ENCODE data around the gene SLC25A14.
"Not testable (repeated sequence)": the region's sequence is repeated elsewhere in the genome, so short reads cannot be mapped to it uniquely, and the experiment has no call there.

The SLC25A14 gene

GRCh38 chrX:130304587-130305368, 34.9 kb upstream of the SLC25A14 start:
- Histone ChIP-seq H3K23ac (ENCODE audit: low read depth, low read length, poor library complexity) (no peak overlapping the region), H4K91ac (ENCODE audit: low read depth, low read length, poor library complexity) (no peak overlapping the region), H3K18ac (ENCODE audit: low read length) (no peak overlapping the region), H3K4me3 (ENCODE audit: low read length in 2 of 2) (no peak overlapping the region), H2BK12ac (ENCODE audit: low read length) (no peak overlapping the region), H2BK5ac (ENCODE audit: low read length) (no peak overlapping the region), H3K4me2 (ENCODE audit: insufficient read depth, low read length, poor library complexity, severe bottlenecking) (no peak overlapping the region), H3K4me1 (ENCODE audit: control insufficient read depth in 2 of 2, insufficient read depth in 1 of 2, low read depth in 1 of 2, low read length in 2 of 2) (no peaks in the 10 kb centered on the region), H2AFZ (ENCODE audit: low read length) (no peak overlapping the region), H3K27me3 (ENCODE audit: control insufficient read depth in 3 of 3, insufficient read depth in 3 of 3, low read depth in 1 of 3, low read length in 3 of 3) (no peaks in the 10 kb centered on the region), H2BK15ac (ENCODE audit: low read length) (no peak overlapping the region), H3K9ac (ENCODE audit: low read depth, low read length, poor library complexity) (no peak overlapping the region), H3K9me3 (replicated peaks in 1 of 2; ENCODE audit: control insufficient read depth in 2 of 2, insufficient read depth in 1 of 2, low read depth in 1 of 2, low read length in 2 of 2) (no peaks in the 10 kb centered on the region), H3K27ac (replicated peaks; ENCODE audit: low read length) (no peak overlapping the region), H3K36me3 (replicated peaks in 1 of 2; ENCODE audit: control insufficient read depth in 2 of 2, insufficient read depth in 2 of 2, low read length in 2 of 2) (no peaks in the 10 kb centered on the region), H3K79me1 (ENCODE audit: low read depth, low read length) (no peaks in the 10 kb centered on the region), H2AK5ac (ENCODE audit: low read depth, low read length) (no peak overlapping the region), H4K8ac (ENCODE audit: low read depth, low read length) (no peak overlapping the region), H2BK120ac (ENCODE audit: low read depth, low read length) (no peak overlapping the region), H3K4ac (ENCODE audit: low read length) (no peak overlapping the region), H3K14ac (ENCODE audit: low read length) (no peak overlapping the region)
- DNase-seq (ENCODE audit: low spot score), result no peak
- WGBS, 2 donors (ENCODE audit: extremely low coverage in 2 of 2, insufficient read length in 2 of 2, insufficient replicate concordance in 1 of 2), result no CpG with 5 or more reads among the region's 5 CpGs

- H3K14ac ChIP-seq (ENCODE audit: low read length), result not testable (repeated sequence)
- no CpG with 5 or more reads among the region's 3 CpGs for WGBS, 2 donors (ENCODE audit: extremely low coverage in 2 of 2, insufficient read length in 2 of 2, insufficient replicate concordance in 1 of 2)
These were observed 19.8 kb upstream of the SLC25A14 start for GRCh38 chrX:130319886-130320285.

GRCh38 chrX:130321550-130321949, 18.2 kb upstream of the SLC25A14 start:
- no peak overlapping the region for H4K8ac ChIP-seq (ENCODE audit: low read depth, low read length)
- H3K36me3 ChIP-seq (replicated peaks in 1 of 2; ENCODE audit: control insufficient read depth in 2 of 2, insufficient read depth in 2 of 2, low read length in 2 of 2), result no peaks in the 10 kb centered on the region
- H3K14ac ChIP-seq (ENCODE audit: low read length), result no peak overlapping the region
- H2AFZ ChIP-seq (ENCODE audit: low read length), result no peak overlapping the region
- H2BK15ac ChIP-seq (ENCODE audit: low read length), result no peak overlapping the region
- H2BK5ac ChIP-seq (ENCODE audit: low read length), result no peak overlapping the region
- no peaks in the 10 kb centered on the region for H3K79me1 ChIP-seq (ENCODE audit: low read depth, low read length)
- H3K9me3 ChIP-seq (replicated peaks in 1 of 2; ENCODE audit: control insufficient read depth in 2 of 2, insufficient read depth in 1 of 2, low read depth in 1 of 2, low read length in 2 of 2), result no peaks in the 10 kb centered on the region
- H3K4me3 ChIP-seq (ENCODE audit: low read length in 2 of 2), result no peak overlapping the region
- H3K4ac ChIP-seq (ENCODE audit: low read length), result no peak overlapping the region
- no peaks in the 10 kb centered on the region for H3K4me1 ChIP-seq (ENCODE audit: control insufficient read depth in 2 of 2, insufficient read depth in 1 of 2, low read depth in 1 of 2, low read length in 2 of 2)
- no peak for DNase-seq (ENCODE audit: low spot score)
- no CpG with 5 or more reads among the region's 2 CpGs for whole genome bisulfite sequencing, 2 donors (ENCODE audit: extremely low coverage in 2 of 2, insufficient read length in 2 of 2, insufficient replicate concordance in 1 of 2)
- no peak overlapping the region for H3K18ac ChIP-seq (ENCODE audit: low read length)
- no peak overlapping the region for H2BK120ac ChIP-seq (ENCODE audit: low read depth, low read length)
- no peak overlapping the region for H3K4me2 ChIP-seq (ENCODE audit: insufficient read depth, low read length, poor library complexity, severe bottlenecking)
- H4K91ac ChIP-seq (ENCODE audit: low read depth, low read length, poor library complexity), result no peak overlapping the region
- no peak overlapping the region for H3K9ac ChIP-seq (ENCODE audit: low read depth, low read length, poor library complexity)
- H2AK5ac ChIP-seq (ENCODE audit: low read depth, low read length), result no peak overlapping the region
- H3K23ac ChIP-seq (ENCODE audit: low read depth, low read length, poor library complexity), result no peak overlapping the region
- no peak overlapping the region for H3K27ac ChIP-seq (replicated peaks; ENCODE audit: low read length)
- no peak overlapping the region for H2BK12ac ChIP-seq (ENCODE audit: low read length)
- peaks cover 0 to 4% (median 0%) of the 10 kb centered on the region in 3 experiments for H3K27me3 ChIP-seq (ENCODE audit: control insufficient read depth in 3 of 3, insufficient read depth in 3 of 3, low read depth in 1 of 3, low read length in 3 of 3)

More at GRCh38 chrX:130319886-130320285, 19.8 kb upstream of the SLC25A14 start:
- not testable (repeated sequence) for H2AFZ ChIP-seq (ENCODE audit: low read length); H3K4ac ChIP-seq (ENCODE audit: low read length); H2BK120ac ChIP-seq (ENCODE audit: low read depth, low read length); H2BK15ac ChIP-seq (ENCODE audit: low read length); H3K4me2 ChIP-seq (ENCODE audit: insufficient read depth, low read length, poor library complexity, severe bottlenecking); H4K91ac ChIP-seq (ENCODE audit: low read depth, low read length, poor library complexity); H3K4me3 ChIP-seq (ENCODE audit: low read length in 2 of 2); H3K9me3 ChIP-seq (replicated peaks in 1 of 2; ENCODE audit: control insufficient read depth in 2 of 2, insufficient read depth in 1 of 2, low read depth in 1 of 2, low read length in 2 of 2); H3K36me3 ChIP-seq (replicated peaks in 1 of 2; ENCODE audit: control insufficient read depth in 2 of 2, insufficient read depth in 2 of 2, low read length in 2 of 2); DNase-seq (ENCODE audit: low spot score); H4K8ac ChIP-seq (ENCODE audit: low read depth, low read length); H2AK5ac ChIP-seq (ENCODE audit: low read depth, low read length); H3K27me3 ChIP-seq (ENCODE audit: control insufficient read depth in 3 of 3, insufficient read depth in 3 of 3, low read depth in 1 of 3, low read length in 3 of 3); H3K27ac ChIP-seq (replicated peaks; ENCODE audit: low read length); H3K79me1 ChIP-seq (ENCODE audit: low read depth, low read length); H2BK12ac ChIP-seq (ENCODE audit: low read length); H3K4me1 ChIP-seq (ENCODE audit: control insufficient read depth in 2 of 2, insufficient read depth in 1 of 2, low read depth in 1 of 2, low read length in 2 of 2); H3K18ac ChIP-seq (ENCODE audit: low read length); H3K23ac ChIP-seq (ENCODE audit: low read depth, low read length, poor library complexity); H2BK5ac ChIP-seq (ENCODE audit: low read length); H3K9ac ChIP-seq (ENCODE audit: low read depth, low read length, poor library complexity)

- Histone ChIP-seq H3K18ac (ENCODE audit: low read length) (no peak overlapping the region), H4K91ac (ENCODE audit: low read depth, low read length, poor library complexity) (no peak overlapping the region), H2AK5ac (ENCODE audit: low read depth, low read length) (no peak overlapping the region), H3K79me1 (ENCODE audit: low read depth, low read length) (no peaks in the 10 kb centered on the region), H3K14ac (ENCODE audit: low read length) (no peak overlapping the region), H3K27me3 (ENCODE audit: control insufficient read depth in 3 of 3, insufficient read depth in 3 of 3, low read depth in 1 of 3, low read length in 3 of 3) (no peaks in the 10 kb centered on the region), H2BK15ac (ENCODE audit: low read length) (no peak overlapping the region), H4K8ac (ENCODE audit: low read depth, low read length) (no peak overlapping the region), H3K4me1 (ENCODE audit: control insufficient read depth in 2 of 2, insufficient read depth in 1 of 2, low read depth in 1 of 2, low read length in 2 of 2) (no peaks in the 10 kb centered on the region), H3K23ac (ENCODE audit: low read depth, low read length, poor library complexity) (no peak overlapping the region), H2BK120ac (ENCODE audit: low read depth, low read length) (no peak overlapping the region), H2BK5ac (ENCODE audit: low read length) (no peak overlapping the region), H3K4ac (ENCODE audit: low read length) (no peak overlapping the region), H3K9me3 (replicated peaks in 1 of 2; ENCODE audit: control insufficient read depth in 2 of 2, insufficient read depth in 1 of 2, low read depth in 1 of 2, low read length in 2 of 2) (no peaks in the 10 kb centered on the region), H3K36me3 (replicated peaks in 1 of 2; ENCODE audit: control insufficient read depth in 2 of 2, insufficient read depth in 2 of 2, low read length in 2 of 2) (no peaks in the 10 kb centered on the region), H3K4me3 (ENCODE audit: low read length in 2 of 2) (no peak overlapping the region), H3K4me2 (ENCODE audit: insufficient read depth, low read length, poor library complexity, severe bottlenecking) (no peak overlapping the region), H3K9ac (ENCODE audit: low read depth, low read length, poor library complexity) (no peak overlapping the region), H3K27ac (replicated peaks; ENCODE audit: low read length) (no peak overlapping the region), H2AFZ (ENCODE audit: low read length) (no peak overlapping the region), H2BK12ac (ENCODE audit: low read length) (no peak overlapping the region)
- no peak for DNase-seq (ENCODE audit: low spot score)
- no CpG with 5 or more reads among the region's 3 CpGs for WGBS, 2 donors (ENCODE audit: extremely low coverage in 2 of 2, insufficient read length in 2 of 2, insufficient replicate concordance in 1 of 2)
These were observed 9.6 kb upstream of the SLC25A14 start for GRCh38 chrX:130330146-130330545.
